ENCODE measurements around the gene LIPI. TPM values are rescaled to one million over a fixed set of nuclear protein-coding genes. Genes with fewer than 3 reads are reported as not detected.

The LIPI gene
- total and polyA plus RNA-seq, 10 of the 15 experiments (the other 5 are each of a cell fraction or from before 2014, with no cell fraction given), result 0.05 to 0.32 (median 0.10) TPM; not detected in 5

DNA sequence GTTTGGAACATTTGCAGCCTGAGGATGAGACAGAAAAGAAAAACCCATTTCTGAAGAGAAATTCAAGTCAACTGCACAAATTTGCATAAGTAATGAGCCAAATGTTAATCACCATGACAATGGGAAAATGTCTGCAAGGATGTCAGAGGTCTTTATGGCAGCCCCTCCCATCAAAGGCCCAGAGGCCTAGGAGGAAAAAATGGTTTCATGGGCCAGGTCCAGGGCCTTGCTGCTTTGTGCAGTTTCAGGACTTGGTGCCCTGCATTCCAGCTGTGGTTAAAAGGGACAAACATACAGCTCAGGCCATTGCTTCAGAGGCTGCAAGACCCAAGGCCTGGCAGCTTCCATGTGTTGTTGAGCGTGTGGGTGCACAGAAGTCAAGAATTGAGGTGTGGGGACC, 18.6 kb upstream of the LIPI start:
- no TSS peak for BruUV-seq (replicated peaks)
- in situ Hi-C loops (cut with MboI) (no loop called here), intact Hi-C loops (cut with micrococcal nuclease; ENCODE audit: unreplicated experiment) (no loop called here)
- FAIRE-seq (no peak), ATAC-seq (no peak), DNase-seq (ENCODE audit: low read depth, low spot score) (no peak)
- ChIA-PET CTCF (no interaction called here), RAD21 (ENCODE audit: unreplicated experiment) (no interaction called here), SMC1A (ENCODE audit: uncharacterized antibody, unreplicated experiment) (no interaction called here), POLR2A (no interaction called here)
- H3K79me2 ChIP-seq (ENCODE audit: control insufficient read depth, insufficient read depth, low read length), result no peaks in the 10 kb centered on the region
- no peak overlapping the region for H3K4me2 ChIP-seq (ENCODE audit: control insufficient read depth, insufficient read depth)
- no peak overlapping the region for H3K4me3 ChIP-seq
- H2AFZ ChIP-seq (ENCODE audit: control insufficient read depth, low read depth, low read length), result no peak overlapping the region
- 0% methylated on average over 1 of the region's 1 CpG for WGBS (ENCODE audit: insufficient coverage, insufficient replicate concordance, low lambda C conversion rate, missing lambda C conversion rate)
- H3K4me1 ChIP-seq (ENCODE audit: control insufficient read depth, insufficient read depth, low read length), result no peaks in the 10 kb centered on the region
- H3K9ac ChIP-seq (ENCODE audit: control insufficient read depth, insufficient read depth, low read length), result no peak overlapping the region
- H4K20me1 ChIP-seq (ENCODE audit: control insufficient read depth, insufficient read depth), result no peaks in the 10 kb centered on the region
- TF ChIP-seq LARP7 (IDR thresholded peaks at IDR 0.05), result no peak
- no peak for TF ChIP-seq ATF7 (IDR thresholded peaks at IDR 0.05; ENCODE audit: low read depth)
- TF ChIP-seq GATAD2B (conservative IDR thresholded peaks at IDR 0.05; ENCODE audit: low read depth), result no peak
- no peak for TF ChIP-seq EZH2 (IDR thresholded peaks at IDR 0.05; ENCODE audit: borderline replicate concordance, control insufficient read depth, low read depth, low read length)
- no peaks in the 10 kb centered on the region for H3K36me3 ChIP-seq (ENCODE audit: control insufficient read depth in 2 of 2, insufficient read depth in 2 of 2, low read length in 1 of 2)
- H3K9me3 ChIP-seq (replicated peaks; ENCODE audit: control insufficient read depth, insufficient read depth, low read length), result no peaks in the 10 kb centered on the region; the same call in 2 of the 3 replicates
- H3K27ac ChIP-seq (ENCODE audit: control insufficient read depth, insufficient read depth), result no peak overlapping the region
- H3K27me3 ChIP-seq (replicated peaks in 1 of 2; ENCODE audit: control insufficient read depth in 2 of 2, insufficient read depth in 2 of 2, low read length in 1 of 2), result no peaks in the 10 kb centered on the region

- H3K4me1 ChIP-seq (ENCODE audit: control insufficient read depth, insufficient read depth, low read length), result no peaks in the 10 kb centered on the region
- no peak overlapping the region for H3K27ac ChIP-seq (ENCODE audit: control insufficient read depth, insufficient read depth)
- no peaks in the 10 kb centered on the region for H3K79me2 ChIP-seq (ENCODE audit: control insufficient read depth, insufficient read depth, low read length)
- H2AFZ ChIP-seq (ENCODE audit: control insufficient read depth, low read depth, low read length), result no peak overlapping the region
- 85% methylated on average over 1 of the region's 1 CpG for WGBS (ENCODE audit: insufficient coverage, insufficient replicate concordance, low lambda C conversion rate, missing lambda C conversion rate)
- CTCF ChIA-PET, result no interaction called here
- RAD21 ChIA-PET (ENCODE audit: unreplicated experiment), result no interaction called here
- DNase-seq (ENCODE audit: low read depth, low spot score) (no peak), ATAC-seq (no peak), FAIRE-seq (no peak)
- H3K9ac ChIP-seq (ENCODE audit: control insufficient read depth, insufficient read depth, low read length), result no peak overlapping the region
- H4K20me1 ChIP-seq (ENCODE audit: control insufficient read depth, insufficient read depth), result no peaks in the 10 kb centered on the region
- in situ Hi-C loops (cut with MboI), result no loop called here
- no peak overlapping the region for H3K4me2 ChIP-seq (ENCODE audit: control insufficient read depth, insufficient read depth)
- POLR2A ChIA-PET, result no interaction called here
- H3K9me3 ChIP-seq (replicated peaks; ENCODE audit: control insufficient read depth, insufficient read depth, low read length), result no peaks in the 10 kb centered on the region; the same call in 2 of the 3 replicates
- intact Hi-C loops (cut with micrococcal nuclease; ENCODE audit: unreplicated experiment), result no loop called here
- H3K36me3 ChIP-seq (ENCODE audit: control insufficient read depth in 2 of 2, insufficient read depth in 2 of 2, low read length in 1 of 2), result no peaks in the 10 kb centered on the region
- TF ChIP-seq CREB1 (IDR thresholded peaks at IDR 0.05; ENCODE audit: low read depth), result no peak
- no peak for TF ChIP-seq POLR2AphosphoS2 (IDR thresholded peaks at IDR 0.05; ENCODE audit: low read depth, low read length)
- TF ChIP-seq RBBP5 (conservative IDR thresholded peaks at IDR 0.05), result no peak
- no peak for TF ChIP-seq EZH2 (IDR thresholded peaks at IDR 0.05; ENCODE audit: borderline replicate concordance, control insufficient read depth, low read depth, low read length)
- TF ChIP-seq KDM1A (IDR thresholded peaks at IDR 0.05; ENCODE audit: borderline replicate concordance), result no peak
- no peak for TF ChIP-seq FOXM1 (IDR thresholded peaks at IDR 0.05; ENCODE audit: low read depth, low read length)
- no peak for TF ChIP-seq POU2F2 (IDR thresholded peaks at IDR 0.05; ENCODE audit: borderline replicate concordance, low read depth, low read length)
- TF ChIP-seq NR2C2 (IDR thresholded peaks at IDR 0.05; ENCODE audit: borderline replicate concordance, control insufficient read depth, insufficient read length, low read depth), result no peak
- BruUV-seq (replicated peaks), result no TSS peak
- SMC1A ChIA-PET (ENCODE audit: uncharacterized antibody, unreplicated experiment), result no interaction called here
- no peaks in the 10 kb centered on the region for H3K27me3 ChIP-seq (replicated peaks in 1 of 2; ENCODE audit: control insufficient read depth in 2 of 2, insufficient read depth in 2 of 2, low read length in 1 of 2)
- H3K4me3 ChIP-seq, result no peak overlapping the region
These were observed 12.6 kb upstream of the LIPI start for GRCh38 chr21:14223365-14223764.
